HG03354 (cell line): ENCODE results near the gene SCN9A.
"Not testable (repeated sequence)": the region's sequence is repeated elsewhere in the genome, so short reads cannot be mapped to it uniquely, and the experiment has no call there.

Experiments used
- ATAC-seq: cut with Tn5 transposase; IDR thresholded peaks from one replicate; pipeline ENCODE4 v1.9.1; 2021; ENCODE audit warnings: mild to moderate bottlenecking; ENCODE audit not compliant: unreplicated experiment, poor library complexity, severe bottlenecking

Gene SCN9A

GRCh38 chr2:166270376-166270775, 105.4 kb downstream of the SCN9A start:
- ATAC-seq, result no peak

- ATAC-seq, result no peak
Observed at GRCh38 chr2:166269322-166269721, 106.4 kb downstream of the SCN9A start.

- no peak for ATAC-seq
Observed at GRCh38 chr2:166257859-166258258, 117.9 kb downstream of the SCN9A start.

GRCh38 chr2:166256896-166257295, 118.8 kb downstream of the SCN9A start:
- no peak for ATAC-seq

DNA sequence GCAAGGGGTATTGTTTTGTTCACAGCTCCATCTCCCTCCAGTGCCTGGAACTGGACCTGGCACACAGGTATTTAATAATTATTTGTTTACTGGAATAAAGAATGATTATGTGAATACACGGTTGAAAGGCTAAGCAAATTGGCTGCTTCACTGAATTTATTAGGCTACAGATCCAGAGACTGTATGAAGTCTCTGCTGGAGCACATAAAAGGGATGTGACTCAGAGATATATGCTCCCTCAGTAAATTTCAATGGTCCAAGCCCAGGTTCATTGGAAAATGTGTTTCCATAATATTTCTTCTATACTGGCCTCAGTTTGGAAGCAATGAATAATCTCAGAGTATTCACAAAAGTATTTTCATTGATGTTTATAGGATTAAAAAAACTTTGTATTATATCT, 126.4 kb downstream of the SCN9A start:
- ATAC-seq, result no peak

DNA sequence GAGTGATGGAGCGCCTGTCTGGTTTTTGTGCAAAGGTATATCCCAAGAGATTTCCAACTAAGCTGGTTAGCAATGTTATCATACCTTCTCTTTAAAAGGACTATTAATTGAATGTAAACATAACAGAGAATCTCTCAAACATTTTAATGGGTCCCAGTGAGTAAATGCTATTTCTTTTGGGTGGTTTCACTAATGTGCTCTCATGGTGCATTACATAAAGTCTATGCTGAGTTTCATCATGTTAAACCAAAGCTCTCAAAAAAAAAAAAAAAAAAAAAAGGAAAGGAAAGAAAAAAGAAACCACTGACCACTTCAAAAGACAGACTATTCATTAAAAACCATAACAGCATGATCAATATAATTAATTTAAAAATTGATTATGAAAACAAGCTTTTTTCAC, 128.8 kb downstream of the SCN9A start:
- ATAC-seq, result no peak

DNA sequence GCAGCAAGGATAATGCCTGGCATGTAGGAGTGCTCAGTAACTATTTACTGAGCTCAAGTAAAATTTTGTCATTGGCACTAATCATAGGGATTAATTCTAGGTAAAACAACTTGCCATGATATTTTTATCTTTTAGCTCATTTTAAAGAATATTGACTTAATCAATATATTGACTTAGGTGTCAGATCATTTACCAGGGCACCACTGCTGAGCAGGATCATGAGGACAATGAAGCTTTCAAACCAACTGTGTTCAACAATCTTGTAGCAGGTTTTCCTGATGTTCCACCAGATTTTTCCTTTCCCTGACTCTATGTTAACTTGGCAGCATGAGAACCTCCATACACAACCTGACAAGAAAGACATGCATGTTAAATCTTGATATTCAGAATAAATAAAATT, 133.4 kb downstream of the SCN9A start:
- no peak for ATAC-seq

DNA sequence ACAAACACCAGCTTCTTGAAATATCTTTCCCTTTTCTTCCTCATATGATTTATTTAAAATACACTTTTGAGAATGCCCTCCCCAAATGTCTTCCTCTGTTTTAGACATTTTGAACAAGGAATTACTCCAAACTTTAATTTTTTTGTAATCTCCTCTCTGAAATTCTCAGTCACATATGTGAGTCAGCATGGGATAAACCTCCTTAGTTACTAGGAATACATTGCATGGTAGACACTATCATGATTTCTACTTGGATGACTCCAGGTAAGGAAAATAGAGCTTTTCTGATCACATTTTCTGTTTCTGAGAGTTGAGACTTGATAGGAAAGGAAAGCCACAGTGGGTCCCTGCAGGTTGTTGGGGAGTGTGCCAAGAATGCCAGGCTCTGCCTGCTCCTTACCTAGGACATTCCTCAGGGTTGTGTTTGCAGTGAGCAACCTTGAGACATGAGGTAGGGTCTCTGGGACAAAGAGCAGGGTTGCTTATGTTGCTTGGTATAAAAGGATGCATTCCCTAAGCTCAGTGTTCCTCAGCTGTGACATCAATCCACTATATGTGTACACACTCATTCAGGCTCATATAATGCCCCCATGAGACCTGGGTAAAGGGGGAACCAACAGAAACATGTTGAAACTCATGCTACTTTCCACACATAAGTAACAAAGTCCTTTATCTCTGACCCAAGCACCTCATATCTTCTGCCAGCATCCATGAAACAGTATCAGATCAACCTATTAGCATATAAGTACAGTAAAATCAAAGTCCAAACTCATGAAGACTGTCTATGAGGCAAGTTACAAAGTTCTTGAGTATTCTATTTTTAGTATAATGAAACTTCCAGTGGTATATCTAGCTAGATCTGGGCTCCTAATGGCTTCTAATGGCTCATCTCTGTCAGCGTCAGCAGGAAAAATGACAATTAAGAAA, 135.1 kb downstream of the SCN9A start:
- ATAC-seq, result no peak

DNA sequence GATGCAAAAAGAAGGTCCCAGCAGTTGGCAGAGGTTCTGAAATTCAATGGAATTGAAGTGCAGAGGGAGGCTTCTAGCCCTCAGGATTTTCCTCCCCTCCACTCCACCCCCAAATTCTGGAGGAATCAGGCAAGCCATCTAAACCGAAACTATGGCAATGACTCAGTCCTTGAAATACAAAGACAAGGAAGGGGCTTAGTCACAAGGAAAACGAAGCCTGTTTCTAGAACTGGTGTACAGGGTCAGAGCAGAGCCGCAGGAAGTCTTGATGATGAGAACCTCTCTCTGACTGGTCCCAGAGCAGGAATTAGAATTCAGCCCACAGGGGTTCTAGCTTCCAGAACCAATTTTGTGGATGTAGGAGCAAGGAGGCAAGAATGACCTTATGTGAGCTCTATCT, 136.2 kb downstream of the SCN9A start:
- no peak for ATAC-seq

- ATAC-seq, result no peak
Observed at GRCh38 chr2:166238176-166238575, 137.6 kb downstream of the SCN9A start.

- ATAC-seq, result no peak
Observed at GRCh38 chr2:166234112-166234846, 141.5 kb downstream of the SCN9A start.

DNA sequence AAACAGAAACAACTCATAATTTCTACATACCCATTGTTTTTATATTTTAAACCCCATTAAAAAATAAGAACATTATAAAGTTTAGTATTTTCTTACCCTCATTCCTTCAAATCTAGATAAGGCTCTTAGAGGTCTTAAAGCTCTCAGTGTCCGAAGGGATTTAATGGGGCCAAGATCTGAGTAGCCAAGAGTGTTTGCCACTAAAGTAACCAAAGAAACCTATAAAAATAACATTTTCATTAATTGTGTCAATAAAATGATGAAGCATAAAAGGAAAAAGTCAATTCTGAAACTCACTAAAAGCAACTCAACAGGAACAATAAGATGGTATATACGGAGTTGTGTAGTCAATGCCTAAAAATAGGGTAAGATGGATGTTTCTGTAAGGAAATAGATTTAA, 142.5 kb downstream of the SCN9A start:
- ATAC-seq, result no peak

- no peak for ATAC-seq
Observed at GRCh38 chr2:166230724-166231070, 145.0 kb downstream of the SCN9A start.

DNA sequence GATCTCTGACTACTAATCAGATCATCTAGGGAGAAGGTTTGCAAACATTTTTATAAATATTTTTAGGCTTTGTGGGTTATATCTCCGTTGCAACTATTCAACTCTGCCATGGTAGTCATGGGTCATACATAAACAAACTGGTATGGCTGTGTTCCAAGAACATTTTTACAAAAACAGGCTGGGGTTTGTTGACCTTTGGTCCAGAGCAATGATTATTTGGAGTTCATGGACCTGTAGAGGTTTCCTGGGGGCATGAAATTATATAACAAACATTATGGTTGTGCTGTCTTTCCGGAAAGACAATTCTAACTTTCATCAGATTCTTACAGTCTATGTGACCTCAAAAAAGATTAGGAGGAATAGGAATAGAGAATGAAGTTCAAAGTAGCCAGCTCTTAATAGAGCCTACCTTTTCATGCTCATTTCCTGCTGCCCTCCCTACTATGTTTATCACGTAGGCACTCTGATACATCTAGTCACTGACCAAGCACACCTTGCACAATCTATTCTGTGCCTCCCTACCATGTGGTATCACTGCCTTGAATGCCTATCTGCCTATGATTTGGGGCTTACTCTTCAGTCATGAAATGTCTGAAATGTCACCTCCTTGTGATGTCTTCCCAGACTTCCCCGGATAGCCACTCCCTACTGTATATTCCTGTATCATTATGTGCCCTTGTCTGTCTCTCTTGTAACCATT, 145.6 kb downstream of the SCN9A start:
- ATAC-seq, result no peak

DNA sequence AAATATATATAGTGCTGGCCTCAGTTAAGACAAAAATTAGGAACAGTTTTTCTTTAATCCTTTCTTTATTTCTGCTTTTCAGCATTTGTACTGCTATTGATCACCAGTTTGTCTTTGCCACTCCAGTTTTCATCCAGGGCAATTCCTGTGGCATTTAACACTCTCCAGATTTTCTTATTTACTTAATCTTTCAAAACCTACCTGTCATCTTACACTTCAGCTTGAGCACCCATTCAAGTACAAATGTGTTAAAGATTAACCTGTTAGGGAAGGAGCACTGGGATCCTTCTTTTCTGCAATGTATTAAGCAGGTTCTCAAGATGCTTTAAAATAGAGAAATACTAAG, 146.1 kb downstream of the SCN9A start:
- ATAC-seq, result no peak

DNA sequence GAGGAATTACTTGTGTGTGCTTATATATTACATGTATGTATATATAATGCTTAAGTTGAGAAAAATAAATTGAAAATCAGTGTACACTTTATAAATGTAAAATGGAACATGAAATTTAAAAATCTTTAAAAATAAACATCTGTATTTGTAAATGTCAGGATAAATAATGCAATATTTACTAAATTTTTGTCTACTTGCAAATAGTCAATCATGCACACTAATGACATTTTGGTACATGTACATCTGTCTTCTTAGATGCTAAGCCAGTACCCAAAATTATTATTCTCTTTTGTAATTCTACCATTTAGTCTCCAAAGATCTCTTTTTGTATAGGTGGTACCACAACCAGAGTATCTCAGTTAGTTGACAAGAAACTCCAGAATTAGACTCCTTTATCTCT, 151.5 kb downstream of the SCN9A start:
- ATAC-seq, result no peak

GRCh38 chr2:166223298-166223697, 152.4 kb downstream of the SCN9A start:
- ATAC-seq, result no peak

DNA sequence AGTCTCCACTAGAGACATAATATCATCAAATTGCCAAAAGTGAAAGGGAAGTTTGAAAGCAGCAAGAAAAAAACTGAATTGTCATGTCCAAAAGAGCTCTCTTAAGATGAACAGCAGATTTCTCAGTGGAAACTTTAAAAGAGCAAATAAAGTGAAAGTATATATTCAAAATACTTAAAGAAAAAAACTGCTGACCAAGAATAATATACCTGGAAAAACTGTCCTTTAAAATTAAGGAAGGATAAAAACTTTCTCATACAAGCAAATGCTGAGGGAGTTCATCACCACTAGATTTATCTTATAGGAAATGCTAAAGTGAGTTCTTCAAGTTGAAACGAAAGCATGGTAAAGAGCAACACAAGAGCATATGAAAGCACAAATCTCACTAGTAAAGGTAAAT, 164.7 kb downstream of the SCN9A start:
- ATAC-seq, result no peak

GRCh38 chr2:166209944-166210343, 165.8 kb downstream of the SCN9A start:
- not testable (repeated sequence) for ATAC-seq

GRCh38 chr2:166209367-166209766, 166.4 kb downstream of the SCN9A start:
- not testable (repeated sequence) for ATAC-seq

DNA sequence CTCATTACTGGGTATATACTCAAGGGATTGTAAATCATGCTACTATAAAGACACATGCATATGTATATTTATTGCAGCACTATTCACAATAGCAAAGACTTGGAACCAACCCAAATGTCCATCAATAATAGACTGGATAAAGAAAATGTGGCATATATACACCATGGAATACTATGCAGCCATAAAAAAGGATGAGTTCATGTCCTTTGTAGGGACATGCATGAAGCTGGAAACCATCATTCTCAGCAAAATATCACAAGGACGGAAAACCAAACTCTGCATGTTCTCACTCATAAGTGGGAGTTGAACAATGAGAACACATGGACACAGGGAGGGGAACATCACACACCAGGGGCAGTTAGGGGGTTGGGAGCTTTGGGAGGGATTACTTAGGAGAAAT, 169.6 kb downstream of the SCN9A start:
- not testable (repeated sequence) for ATAC-seq
